SK-MEL-5 (cell line): ENCODE results near the gene LGSN. TPM values are rescaled to one million over a fixed set of nuclear protein-coding genes. Genes with fewer than 3 reads are reported as not detected.
"Not testable (repeated sequence)": the region's sequence is repeated elsewhere in the genome, so short reads cannot be mapped to it uniquely, and the experiment has no call there.

Experiments used
- DNase-seq: peaks from one replicate; pipeline ENCODE4 v3.0.0-alpha.2; 2016; ENCODE audit warnings: low read depth, low spot score
- in situ Hi-C: cut with HindIII; loops from 2 replicates; pipeline ENCODE4 v1.10.0; 2016; ENCODE audit warnings: low sequenced_read_pairs, high pct_unique_total_duplicates, low pct_unique_long_range_greater_than_20kb
- small RNA-seq, 2 experiments: library from RNA; depleted of rRNA; stranded (forward); fragments of <200 nt; gene quantifications; one replicate each; pipeline ENCODE3, GENCODE V24; 2014
- total RNA-seq: library from RNA; depleted of rRNA; stranded (reverse); fragments of >200 nt; shearing (Covaris generic); gene quantifications from 2 replicates; pipeline ENCODE4 v1.2.3, GENCODE V29; 2014; rRNA removed

LGSN gene
- total RNA-seq, 1 experiment from 2014 or later, result 0.32 TPM

GRCh38 chr6:63267828-63268227 lies 52.0 kb downstream of the LGSN start:
- in situ Hi-C loops, result no loop called here
- DNase-seq, result no peak

DNA sequence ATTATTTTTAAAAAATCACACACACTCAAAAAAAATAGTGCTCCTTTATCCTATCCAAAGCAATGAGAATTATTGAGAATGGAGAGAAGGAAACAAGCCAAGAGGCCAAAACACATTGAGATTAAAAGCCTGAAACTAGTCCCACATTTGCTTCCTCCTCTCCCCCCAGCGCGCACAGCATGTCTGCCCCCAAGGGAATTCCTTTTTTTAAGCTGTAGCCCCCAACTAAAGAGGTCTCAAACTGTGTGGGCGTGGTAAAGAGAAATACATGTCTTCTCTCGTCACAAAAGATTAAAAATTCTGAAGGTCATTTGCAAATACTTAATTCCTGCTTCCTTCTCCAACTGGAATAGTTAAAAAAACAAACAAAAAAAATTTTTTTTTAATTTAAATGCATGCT lies 52.7 kb downstream of the LGSN start:
- in situ Hi-C loops, result no loop called here
- no peak for DNase-seq

DNA sequence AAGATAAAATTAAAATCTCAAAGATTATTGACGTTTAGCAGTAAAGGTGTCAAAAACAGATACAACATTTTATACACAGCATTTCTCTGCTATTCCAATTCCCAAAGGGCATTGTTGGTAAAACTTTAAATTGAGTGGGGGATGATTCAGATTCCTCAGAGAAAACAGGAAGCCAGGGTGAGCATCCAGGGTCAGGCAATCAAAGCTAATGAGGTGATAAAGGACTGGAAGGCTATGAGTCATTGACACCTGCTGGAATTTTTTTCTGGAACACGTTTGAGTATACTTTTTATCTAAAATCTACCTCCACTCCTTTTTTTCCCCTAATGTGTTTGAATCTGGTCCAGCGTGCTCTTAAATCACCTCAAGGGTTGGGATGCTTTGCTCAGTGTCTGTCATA lies 56.3 kb downstream of the LGSN start:
- no peak for DNase-seq
- in situ Hi-C loops, result no loop called here

DNA sequence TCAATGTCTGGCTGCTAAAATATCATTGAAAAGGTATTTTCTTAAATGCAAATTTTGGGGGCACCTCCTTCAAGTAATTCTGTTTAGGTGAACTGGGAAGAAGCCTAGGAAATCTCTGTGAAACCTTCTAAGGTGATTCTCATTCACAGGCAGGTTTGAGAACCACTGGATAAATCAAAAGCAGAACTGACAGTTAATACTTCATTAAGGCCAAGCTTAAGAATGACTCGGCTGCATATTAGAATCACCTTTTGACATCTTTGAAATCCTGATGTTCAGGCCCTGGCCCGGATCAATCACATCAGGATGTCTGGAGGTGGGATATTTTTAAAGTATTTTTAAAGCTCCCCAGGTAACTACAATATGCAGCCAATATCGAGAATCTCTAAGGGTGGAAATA lies 58.0 kb downstream of the LGSN start:
- DNase-seq, result no peak
- in situ Hi-C loops, result no loop called here

GRCh38 chr6:63259153-63259552 lies 60.6 kb downstream of the LGSN start:
- no peak for DNase-seq
- in situ Hi-C loops, result no loop called here

GRCh38 chr6:63249875-63250482 lies 69.8 kb downstream of the LGSN start:
- in situ Hi-C loops, result no loop called here
- DNase-seq, result no peak

DNA sequence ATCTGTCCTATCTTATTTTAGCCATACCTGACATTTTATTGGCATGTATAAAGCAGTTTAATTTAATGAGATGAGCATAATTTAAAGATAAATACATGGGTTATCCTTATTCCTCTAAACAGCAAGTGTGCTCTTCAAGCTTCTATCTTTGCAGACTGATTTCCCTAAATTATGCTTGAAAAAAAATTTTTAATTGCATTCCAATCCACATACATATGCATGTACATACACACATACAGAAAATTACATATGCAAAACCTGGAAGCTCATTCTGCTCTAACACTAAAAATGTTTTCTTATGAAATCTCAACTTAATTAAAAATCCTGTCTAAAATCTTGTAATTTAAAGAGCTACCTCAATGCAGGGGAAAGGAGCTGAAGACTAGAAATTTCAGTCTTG lies 73.2 kb downstream of the LGSN start:
- in situ Hi-C loops, result no loop called here
- DNase-seq, result no peak

- in situ Hi-C loops, result no loop called here
- DNase-seq, result peak; percentile 28
These were observed 73.9 kb downstream of the LGSN start for GRCh38 chr6:63245909-63246308.

DNA sequence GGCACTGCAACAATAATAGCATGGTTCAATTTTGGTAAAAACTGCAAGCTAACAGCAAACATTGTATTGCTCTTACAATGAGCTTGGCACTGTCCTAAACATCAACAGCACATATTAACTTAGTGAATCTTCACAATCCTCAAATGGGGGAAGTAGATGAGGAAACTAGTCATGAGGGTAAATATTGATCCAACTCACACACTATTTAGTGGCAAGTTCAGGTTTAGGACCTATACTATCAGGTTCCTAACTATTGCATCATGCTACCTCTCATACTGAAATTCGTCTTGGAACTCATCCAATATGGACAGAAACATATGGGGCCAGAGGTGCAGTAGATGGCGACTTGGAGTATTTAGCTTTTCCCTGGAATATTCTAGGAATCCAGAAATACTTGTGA lies 74.4 kb downstream of the LGSN start:
- in situ Hi-C loops, result no loop called here
- no peak for DNase-seq

DNA sequence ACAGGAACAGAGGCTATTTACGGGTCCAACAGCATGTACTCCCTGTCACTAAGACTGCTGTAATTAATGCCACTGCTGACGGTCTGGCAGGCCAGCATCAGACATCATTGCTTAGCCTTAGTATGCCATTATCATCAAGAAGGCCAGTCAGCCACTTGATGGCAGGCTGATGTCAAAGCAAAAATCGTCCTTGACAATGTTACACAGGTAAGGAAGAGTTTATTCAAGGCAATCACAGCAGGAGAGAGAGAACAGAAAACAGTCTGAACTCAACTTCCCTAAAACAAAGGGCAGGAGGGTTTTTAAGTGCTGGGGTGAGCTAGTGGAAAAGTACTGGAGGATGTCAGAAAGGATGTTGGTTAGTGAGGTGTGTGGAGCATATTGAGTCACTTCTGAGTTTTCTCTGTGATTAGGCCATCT lies 83.4 kb downstream of the LGSN start:
- in situ Hi-C loops, result no loop called here
- DNase-seq, result no peak

- DNase-seq, in situ Hi-C loops: not testable (repeated sequence)
These were observed 89.3 kb downstream of the LGSN start for GRCh38 chr6:63230511-63230910.

- DNase-seq, in situ Hi-C loops: not testable (repeated sequence)
These were observed 89.8 kb downstream of the LGSN start for GRCh38 chr6:63230027-63230426.

- DNase-seq, in situ Hi-C loops: not testable (repeated sequence)
These were observed 91.6 kb downstream of the LGSN start for GRCh38 chr6:63227928-63228894.

DNA sequence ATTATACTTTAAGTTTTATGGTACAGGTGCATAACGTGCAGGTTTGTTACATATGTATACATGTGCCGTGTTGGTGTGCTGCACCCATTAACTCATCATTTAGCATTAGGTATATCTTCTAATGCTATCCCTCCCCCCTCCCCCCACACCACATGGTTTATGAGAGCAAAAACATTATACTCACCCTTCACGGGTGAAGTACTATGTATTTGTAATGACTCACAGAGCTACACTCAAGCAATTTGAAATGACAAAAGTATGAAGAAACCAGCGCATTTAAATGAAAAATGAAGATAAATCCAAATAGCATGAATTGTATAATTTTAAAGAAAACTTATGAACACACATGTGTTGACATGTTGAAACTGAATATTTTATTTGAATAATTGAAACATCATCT lies 93.8 kb downstream of the LGSN start:
- DNase-seq, in situ Hi-C loops: not testable (repeated sequence)

Small RNA genes lying within 50 kb of the gene (small RNA-seq; reads per million reads assigned to genes)
- 0 reads per million in 2 experiments for gene SPTLC1P3

Other genes starting within 250 kb of the LGSN start
- 0.98 and 1.4 TPM in 2 replicates for gene FKBP1C, start 108.5 kb downstream of the LGSN start, total RNA-seq